HG03469 (cell line): ENCODE measurements around the gene PDGFD.

Source experiments
- ATAC-seq: cut with Tn5 transposase; IDR thresholded peaks from one replicate; pipeline ENCODE4 v1.9.1; 2021; ENCODE audit warnings: mild to moderate bottlenecking, moderate library complexity, moderate number of reproducible peaks; ENCODE audit not compliant: unreplicated experiment

The PDGFD gene

GRCh38 chr11:104095791-104096190, 68.2 kb downstream of the PDGFD start:
- no peak for ATAC-seq

- ATAC-seq, result no peak
These were observed 69.4 kb downstream of the PDGFD start for GRCh38 chr11:104094576-104094975.

- no peak for ATAC-seq
These were observed 70.3 kb downstream of the PDGFD start for GRCh38 chr11:104093426-104094280.

GRCh38 chr11:104092744-104093143, 71.2 kb downstream of the PDGFD start:
- ATAC-seq, result no peak

- no peak for ATAC-seq
These were observed 72.5 kb downstream of the PDGFD start for GRCh38 chr11:104091281-104092096.

GRCh38 chr11:104090767-104091166, 73.2 kb downstream of the PDGFD start:
- no peak for ATAC-seq

GRCh38 chr11:104089481-104089880, 74.5 kb downstream of the PDGFD start:
- no peak for ATAC-seq

- ATAC-seq, result no peak
These were observed 77.3 kb downstream of the PDGFD start for GRCh38 chr11:104086621-104087020.

- ATAC-seq, result no peak
These were observed 85.0 kb downstream of the PDGFD start for GRCh38 chr11:104078995-104079394.

GRCh38 chr11:104078245-104078644, 85.7 kb downstream of the PDGFD start:
- ATAC-seq, result no peak

GRCh38 chr11:104076455-104076854, 87.5 kb downstream of the PDGFD start:
- ATAC-seq, result no peak

- no peak for ATAC-seq
These were observed 88.2 kb downstream of the PDGFD start for GRCh38 chr11:104075706-104076105.

GRCh38 chr11:104075091-104075490, 88.9 kb downstream of the PDGFD start:
- no peak for ATAC-seq

GRCh38 chr11:104073950-104074705, 89.8 kb downstream of the PDGFD start:
- peak; percentile 95 for ATAC-seq

GRCh38 chr11:104067534-104067933, 96.4 kb downstream of the PDGFD start:
- no peak for ATAC-seq

- no peak for ATAC-seq
These were observed 99.8 kb downstream of the PDGFD start for GRCh38 chr11:104064034-104064630.

- ATAC-seq, result no peak
These were observed 102.0 kb downstream of the PDGFD start for GRCh38 chr11:104061853-104062521.

GRCh38 chr11:104060820-104061219, 103.1 kb downstream of the PDGFD start:
- peak; percentile 79 for ATAC-seq

- ATAC-seq, result no peak
These were observed 103.7 kb downstream of the PDGFD start for GRCh38 chr11:104060004-104060794.
